ENCODE results near the gene ELAPOR1.

ELAPOR1 gene

GRCh38 chr1:109158433-109158832 lies 44.5 kb downstream of the ELAPOR1 start:
- ChIA-PET POLR2A (no interaction called here), CTCF (no interaction called here)
- DNase-seq (ENCODE audit: low read depth, low spot score) = no peak

GRCh38 chr1:109159326-109159725 lies 45.4 kb downstream of the ELAPOR1 start:
- ChIA-PET POLR2A (no interaction called here), CTCF (interaction anchor here (1.0 kb wide), 1 partner anchor 8 kb away, joined by 3 read pairs; no protein-coding TSS in a partner anchor)

More at GRCh38 chr1:109158433-109158832, 44.5 kb downstream of the ELAPOR1 start:
- H3K4me3 ChIP-seq (ENCODE audit: low read depth, low read length) = no peak overlapping the region
- no peak for TF ChIP-seq CTCF (IDR thresholded peaks at IDR 0.05; ENCODE audit: insufficient read depth, low read length, missing control alignments)

GRCh38 chr1:109160071-109160840 lies 46.3 kb downstream of the ELAPOR1 start:
- CTCF ChIA-PET = interaction anchor here (1.0 kb wide), 1 partner anchor 9 kb away, joined by 3 read pairs; no protein-coding TSS in a partner anchor
- no peak for TF ChIP-seq CTCF (IDR thresholded peaks at IDR 0.05; ENCODE audit: insufficient read depth, low read length, missing control alignments)
- POLR2A ChIA-PET = no interaction called here

More at GRCh38 chr1:109159326-109159725, 45.4 kb downstream of the ELAPOR1 start:
- no peak for TF ChIP-seq CTCF (IDR thresholded peaks at IDR 0.05; ENCODE audit: insufficient read depth, low read length, missing control alignments)
- H3K4me3 ChIP-seq (ENCODE audit: low read depth, low read length) = no peak overlapping the region
- no peak for DNase-seq (ENCODE audit: low read depth, low spot score)

GRCh38 chr1:109161858-109162606 lies 48.1 kb downstream of the ELAPOR1 start:
- POLR2A ChIA-PET = interaction anchor here (2.4 kb wide), 1 partner anchor 62 kb away, joined by 10 read pairs; no protein-coding TSS in a partner anchor
- CTCF ChIA-PET = interaction anchor here (0.9 to 1.7 kb wide), 5 partner anchors 20 to 62 kb away, joined by 3 to 5 read pairs (median 4); a partner anchor contains a TSS
- H3K4me3 ChIP-seq (ENCODE audit: low read depth, low read length) = peak overlapping the region; percentile 44
- peak; percentile 87 for DNase-seq (ENCODE audit: low read depth, low spot score)
- TF ChIP-seq CTCF (IDR thresholded peaks at IDR 0.05; ENCODE audit: insufficient read depth, low read length, missing control alignments) = no peak

More at GRCh38 chr1:109160071-109160840, 46.3 kb downstream of the ELAPOR1 start:
- H3K4me3 ChIP-seq (ENCODE audit: low read depth, low read length) = no peak overlapping the region
- no peak for DNase-seq (ENCODE audit: low read depth, low spot score)

GRCh38 chr1:109162626-109163025 lies 48.7 kb downstream of the ELAPOR1 start:
- POLR2A ChIA-PET = interaction anchor here (2.4 kb wide), 1 partner anchor 62 kb away, joined by 10 read pairs; no protein-coding TSS in a partner anchor
- CTCF ChIA-PET = interaction anchor here (0.9 to 1.7 kb wide), 8 partner anchors 10 to 332 kb away, joined by 3 to 5 read pairs (median 4); partner anchors contain the start of gene CYB561D1
- no peak for TF ChIP-seq CTCF (IDR thresholded peaks at IDR 0.05; ENCODE audit: insufficient read depth, low read length, missing control alignments)
- no peak for DNase-seq (ENCODE audit: low read depth, low spot score)
- peak overlapping the region; percentile 3; the same call in 1 of the 2 replicates for H3K4me3 ChIP-seq (ENCODE audit: low read depth, low read length)
